Skeletal muscle cell (primary cell): Measurements from ENCODE around the gene DPH5.
"Not testable (repeated sequence)": the region's sequence is repeated elsewhere in the genome, so short reads cannot be mapped to it uniquely, and the experiment has no call there.

Source experiments
- DNase-seq: peaks from one replicate; pipeline ENCODE4 v3.0.0-alpha.2; 2010; ENCODE audit warnings: low read depth
- H3K4me3 ChIP-seq: 2 replicates; pipeline ENCODE4 v1.5.1; 2011; ENCODE audit warnings: low read depth, mild to moderate bottlenecking, control low read depth, low read length, moderate library complexity

DPH5 gene

GRCh38 chr1:100949515-100950158, 75.9 kb downstream of the DPH5 start:
- not testable (repeated sequence) for DNase-seq, H3K4me3 ChIP-seq

GRCh38 chr1:100948721-100949405, 76.7 kb downstream of the DPH5 start:
- not testable (repeated sequence) for DNase-seq, H3K4me3 ChIP-seq

DNA sequence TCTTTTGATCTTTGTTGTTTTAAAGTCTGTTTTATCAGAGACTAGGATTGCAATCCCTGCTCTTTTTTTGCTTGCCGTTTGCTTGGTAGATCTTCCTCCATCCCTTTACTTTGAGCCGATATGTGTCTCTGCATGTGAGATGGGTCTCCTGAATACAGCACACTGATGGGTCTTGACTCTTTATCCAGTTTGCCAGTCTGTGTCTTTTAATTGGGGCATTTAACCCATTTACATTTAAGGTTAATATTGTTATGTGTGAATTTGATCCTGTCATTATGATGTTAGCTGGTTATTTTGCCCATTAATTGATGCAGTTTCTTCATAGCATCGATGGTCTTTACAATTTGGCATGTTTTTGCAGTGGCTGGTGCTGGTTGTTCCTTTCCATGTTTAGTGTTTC, 77.8 kb downstream of the DPH5 start:
- DNase-seq, H3K4me3 ChIP-seq: not testable (repeated sequence)

GRCh38 chr1:100946064-100946463, 79.5 kb downstream of the DPH5 start:
- not testable (repeated sequence) for H3K4me3 ChIP-seq

DNA sequence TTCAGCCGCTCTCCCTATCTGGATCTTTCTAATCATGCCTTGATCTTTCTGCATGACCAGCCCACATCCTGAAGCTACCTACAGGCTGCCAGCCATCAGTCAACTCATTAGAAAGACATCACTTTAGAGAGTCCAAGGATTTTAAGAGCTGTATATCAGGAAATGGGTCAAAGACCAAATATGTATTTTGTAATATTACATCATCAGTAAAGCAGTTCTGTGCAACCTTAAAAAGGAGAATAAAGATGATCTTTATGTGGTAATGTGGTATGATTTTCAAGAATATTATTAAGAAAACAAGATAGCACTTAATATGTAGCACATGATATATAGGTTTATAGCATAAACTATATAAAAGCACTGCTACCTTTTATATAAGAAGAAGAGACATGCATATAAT, 82.1 kb downstream of the DPH5 start:
- DNase-seq: no peak
- no peak overlapping the region for H3K4me3 ChIP-seq

More at GRCh38 chr1:100946064-100946463, 79.5 kb downstream of the DPH5 start:
- not testable (repeated sequence) for DNase-seq

DNA sequence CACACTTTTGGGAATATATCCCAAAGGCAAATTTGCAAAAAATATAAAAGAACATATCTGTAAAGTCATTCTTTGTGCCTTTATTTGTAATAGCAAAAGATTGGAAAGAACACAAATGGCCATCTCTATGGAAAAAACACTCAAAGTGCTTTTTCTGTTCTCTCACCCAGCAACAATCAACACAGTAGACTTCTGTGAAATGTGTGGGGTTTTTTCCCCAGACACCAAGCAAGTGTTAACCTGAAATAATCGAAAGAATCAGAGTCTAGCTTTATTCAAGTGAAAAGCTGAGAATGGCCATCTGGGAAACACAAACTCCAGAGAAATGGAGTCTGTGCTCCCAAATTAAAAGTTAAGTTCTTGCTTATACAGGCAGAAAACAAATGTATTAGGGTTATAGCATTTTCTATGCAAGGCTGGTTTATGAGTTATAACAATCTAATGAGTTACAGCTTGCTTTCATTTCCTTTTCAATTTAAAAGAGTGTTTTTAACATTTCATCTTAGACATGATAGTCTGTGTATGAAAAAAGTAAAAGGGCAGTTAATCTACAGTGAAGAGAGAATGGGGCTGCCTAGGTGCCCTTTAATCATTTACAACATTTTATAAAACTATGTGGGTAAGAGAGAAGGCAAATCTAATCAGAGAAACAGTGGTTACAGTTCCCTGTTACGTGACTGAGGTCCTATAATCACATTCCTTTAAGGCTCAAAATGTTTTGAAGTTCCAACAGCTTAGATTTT, 83.1 kb downstream of the DPH5 start:
- DNase-seq: no peak
- H3K4me3 ChIP-seq: no peak overlapping the region

GRCh38 chr1:100941580-100942216, 83.9 kb downstream of the DPH5 start:
- H3K4me3 ChIP-seq: no peak overlapping the region
- DNase-seq: no peak

- H3K4me3 ChIP-seq: no peak overlapping the region
- DNase-seq: no peak
Observed at GRCh38 chr1:100941098-100941527, 84.5 kb downstream of the DPH5 start.
